Neural cell (in vitro differentiated cells): ENCODE results near the gene KIRREL2.

Source experiments
- EP300 ChIP-seq: fragments of 450-650 bp; conservative IDR thresholded peaks from 2 replicates; pipeline ENCODE4 v1.6.1; 2014; ENCODE audit warnings: antibody characterized with exemption, mild to moderate bottlenecking, moderate library complexity; ENCODE audit not compliant: poor library complexity, severe bottlenecking
- EZH2 ChIP-seq: fragments of 200-600, 300-800 bp; shearing (Covaris generic), sonication (generic); IDR thresholded peaks from 2 replicates; pipeline ENCODE4 v1.6.1; 2014; ENCODE audit warnings: antibody characterized with exemption, low read length, borderline replicate concordance, mild to moderate bottlenecking; ENCODE audit not compliant: insufficient read depth, poor library complexity, severe bottlenecking
- MXI1 ChIP-seq: fragments of 450-650 bp; conservative IDR thresholded peaks from 2 replicates; pipeline ENCODE4 v1.6.1; 2014; ENCODE audit warnings: antibody characterized with exemption, mild to moderate bottlenecking; ENCODE audit not compliant: poor library complexity, severe bottlenecking
- POLR2AphosphoS5 ChIP-seq: IDR thresholded peaks from 2 replicates; pipeline ENCODE4 v1.6.1; 2012
- RAD21 ChIP-seq: fragments of 450-650 bp; conservative IDR thresholded peaks from 2 replicates; pipeline ENCODE4 v1.6.1; 2014; ENCODE audit warnings: antibody characterized with exemption, mild to moderate bottlenecking, moderate library complexity
- SMC3 ChIP-seq: fragments of 450-650 bp; conservative IDR thresholded peaks from 2 replicates; pipeline ENCODE4 v1.6.1; 2014; ENCODE audit warnings: antibody characterized with exemption, mild to moderate bottlenecking, moderate library complexity; ENCODE audit not compliant: poor library complexity
- TAF1 ChIP-seq: IDR thresholded peaks from 2 replicates; pipeline ENCODE4 v1.6.1; 2012; ENCODE audit warnings: low read depth
- TF ChIP-seq, protein P1 (sequence below): fragments of 450-650 bp; IDR thresholded peaks from 2 replicates; pipeline ENCODE4 v1.5.1; 2014; ENCODE audit warnings: antibody characterized with exemption, mild to moderate bottlenecking, moderate library complexity; ENCODE audit not compliant: poor library complexity, severe bottlenecking
- TF ChIP-seq, protein P2 (sequence below): IDR thresholded peaks from 2 replicates; pipeline ENCODE4 v1.6.1; 2012; ENCODE audit warnings: borderline replicate concordance

GRCh38 chr19:35845215-35846037 lies 11.3 kb upstream of the KIRREL2 start:
- no peak for TF ChIP-seq RAD21
- no peak for TF ChIP-seq POLR2AphosphoS5
- TF ChIP-seq, protein P1, sequence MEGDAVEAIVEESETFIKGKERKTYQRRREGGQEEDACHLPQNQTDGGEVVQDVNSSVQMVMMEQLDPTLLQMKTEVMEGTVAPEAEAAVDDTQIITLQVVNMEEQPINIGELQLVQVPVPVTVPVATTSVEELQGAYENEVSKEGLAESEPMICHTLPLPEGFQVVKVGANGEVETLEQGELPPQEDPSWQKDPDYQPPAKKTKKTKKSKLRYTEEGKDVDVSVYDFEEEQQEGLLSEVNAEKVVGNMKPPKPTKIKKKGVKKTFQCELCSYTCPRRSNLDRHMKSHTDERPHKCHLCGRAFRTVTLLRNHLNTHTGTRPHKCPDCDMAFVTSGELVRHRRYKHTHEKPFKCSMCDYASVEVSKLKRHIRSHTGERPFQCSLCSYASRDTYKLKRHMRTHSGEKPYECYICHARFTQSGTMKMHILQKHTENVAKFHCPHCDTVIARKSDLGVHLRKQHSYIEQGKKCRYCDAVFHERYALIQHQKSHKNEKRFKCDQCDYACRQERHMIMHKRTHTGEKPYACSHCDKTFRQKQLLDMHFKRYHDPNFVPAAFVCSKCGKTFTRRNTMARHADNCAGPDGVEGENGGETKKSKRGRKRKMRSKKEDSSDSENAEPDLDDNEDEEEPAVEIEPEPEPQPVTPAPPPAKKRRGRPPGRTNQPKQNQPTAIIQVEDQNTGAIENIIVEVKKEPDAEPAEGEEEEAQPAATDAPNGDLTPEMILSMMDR, result no peak
- TF ChIP-seq EP300, result no peak
- no peak for TF ChIP-seq EZH2
- TF ChIP-seq, protein P2, sequence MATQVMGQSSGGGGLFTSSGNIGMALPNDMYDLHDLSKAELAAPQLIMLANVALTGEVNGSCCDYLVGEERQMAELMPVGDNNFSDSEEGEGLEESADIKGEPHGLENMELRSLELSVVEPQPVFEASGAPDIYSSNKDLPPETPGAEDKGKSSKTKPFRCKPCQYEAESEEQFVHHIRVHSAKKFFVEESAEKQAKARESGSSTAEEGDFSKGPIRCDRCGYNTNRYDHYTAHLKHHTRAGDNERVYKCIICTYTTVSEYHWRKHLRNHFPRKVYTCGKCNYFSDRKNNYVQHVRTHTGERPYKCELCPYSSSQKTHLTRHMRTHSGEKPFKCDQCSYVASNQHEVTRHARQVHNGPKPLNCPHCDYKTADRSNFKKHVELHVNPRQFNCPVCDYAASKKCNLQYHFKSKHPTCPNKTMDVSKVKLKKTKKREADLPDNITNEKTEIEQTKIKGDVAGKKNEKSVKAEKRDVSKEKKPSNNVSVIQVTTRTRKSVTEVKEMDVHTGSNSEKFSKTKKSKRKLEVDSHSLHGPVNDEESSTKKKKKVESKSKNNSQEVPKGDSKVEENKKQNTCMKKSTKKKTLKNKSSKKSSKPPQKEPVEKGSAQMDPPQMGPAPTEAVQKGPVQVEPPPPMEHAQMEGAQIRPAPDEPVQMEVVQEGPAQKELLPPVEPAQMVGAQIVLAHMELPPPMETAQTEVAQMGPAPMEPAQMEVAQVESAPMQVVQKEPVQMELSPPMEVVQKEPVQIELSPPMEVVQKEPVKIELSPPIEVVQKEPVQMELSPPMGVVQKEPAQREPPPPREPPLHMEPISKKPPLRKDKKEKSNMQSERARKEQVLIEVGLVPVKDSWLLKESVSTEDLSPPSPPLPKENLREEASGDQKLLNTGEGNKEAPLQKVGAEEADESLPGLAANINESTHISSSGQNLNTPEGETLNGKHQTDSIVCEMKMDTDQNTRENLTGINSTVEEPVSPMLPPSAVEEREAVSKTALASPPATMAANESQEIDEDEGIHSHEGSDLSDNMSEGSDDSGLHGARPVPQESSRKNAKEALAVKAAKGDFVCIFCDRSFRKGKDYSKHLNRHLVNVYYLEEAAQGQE, result no peak
- no peak for TF ChIP-seq TAF1
- TF ChIP-seq SMC3, result no peak
- no peak for TF ChIP-seq MXI1
